ENCODE data around the gene DESI2.
"Not testable (repeated sequence)": the region's sequence is repeated elsewhere in the genome, so short reads cannot be mapped to it uniquely, and the experiment has no call there.

DESI2 gene

DNA sequence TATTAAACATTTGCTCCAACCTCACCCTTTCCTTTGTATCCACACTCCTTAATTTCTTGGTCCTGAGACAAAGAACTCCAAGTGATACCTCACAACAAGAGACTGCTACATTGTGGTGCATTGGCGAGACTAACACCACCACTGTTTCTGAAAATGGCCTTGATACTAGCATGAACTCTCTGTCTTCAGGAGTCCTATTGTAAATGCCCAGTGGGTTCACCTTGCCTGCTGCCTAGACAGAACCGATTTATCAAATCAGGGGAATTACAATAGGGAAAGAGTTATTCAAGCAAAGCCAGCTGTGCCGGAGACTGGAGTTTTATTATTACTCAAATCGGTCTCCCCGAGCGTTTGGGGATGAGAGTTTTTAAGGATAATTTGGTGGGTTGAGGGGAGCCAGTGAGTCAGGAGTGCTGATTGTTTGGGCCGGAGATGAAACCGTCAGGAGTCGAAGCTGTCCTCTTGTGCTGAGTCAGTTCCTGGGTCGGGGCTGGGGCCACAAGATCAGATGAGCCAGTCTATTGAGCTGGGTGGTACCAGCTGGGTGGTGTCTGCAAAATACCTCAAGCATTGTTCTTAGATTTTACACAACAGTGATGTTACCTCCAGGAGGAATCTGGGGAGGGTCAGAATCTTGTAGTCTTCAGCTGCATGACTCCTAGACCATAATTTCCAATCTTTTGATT is 83.1 kb downstream of the DESI2 start:
- no peak for DNase-seq (ENCODE audit: low read depth)

DNA sequence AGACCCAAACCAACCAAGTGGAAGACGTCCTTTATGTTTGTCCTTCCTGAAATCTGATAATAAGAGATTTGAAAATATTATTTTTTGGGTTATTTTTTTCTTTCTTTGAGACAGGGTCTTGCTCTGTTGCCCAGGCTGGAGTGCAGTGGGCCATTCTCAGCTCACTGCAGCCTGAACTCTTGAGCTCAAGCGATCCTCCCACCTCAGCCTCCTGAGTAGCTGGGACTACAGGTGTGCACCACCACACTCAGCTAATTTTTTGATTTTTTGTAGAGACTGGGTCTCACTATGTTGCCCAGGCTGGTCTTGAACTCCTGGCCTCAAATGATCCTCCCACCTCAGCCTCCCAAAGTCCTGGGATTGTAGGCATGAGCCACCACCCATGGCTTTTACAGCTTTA is 86.2 kb downstream of the DESI2 start:
- not testable (repeated sequence) for DNase-seq (ENCODE audit: low read depth); H3K4me3 ChIP-seq (ENCODE audit: low read depth, low read length)

More for the DNA sequence above, 83.1 kb downstream of the DESI2 start:
- TF ChIP-seq, protein P1, sequence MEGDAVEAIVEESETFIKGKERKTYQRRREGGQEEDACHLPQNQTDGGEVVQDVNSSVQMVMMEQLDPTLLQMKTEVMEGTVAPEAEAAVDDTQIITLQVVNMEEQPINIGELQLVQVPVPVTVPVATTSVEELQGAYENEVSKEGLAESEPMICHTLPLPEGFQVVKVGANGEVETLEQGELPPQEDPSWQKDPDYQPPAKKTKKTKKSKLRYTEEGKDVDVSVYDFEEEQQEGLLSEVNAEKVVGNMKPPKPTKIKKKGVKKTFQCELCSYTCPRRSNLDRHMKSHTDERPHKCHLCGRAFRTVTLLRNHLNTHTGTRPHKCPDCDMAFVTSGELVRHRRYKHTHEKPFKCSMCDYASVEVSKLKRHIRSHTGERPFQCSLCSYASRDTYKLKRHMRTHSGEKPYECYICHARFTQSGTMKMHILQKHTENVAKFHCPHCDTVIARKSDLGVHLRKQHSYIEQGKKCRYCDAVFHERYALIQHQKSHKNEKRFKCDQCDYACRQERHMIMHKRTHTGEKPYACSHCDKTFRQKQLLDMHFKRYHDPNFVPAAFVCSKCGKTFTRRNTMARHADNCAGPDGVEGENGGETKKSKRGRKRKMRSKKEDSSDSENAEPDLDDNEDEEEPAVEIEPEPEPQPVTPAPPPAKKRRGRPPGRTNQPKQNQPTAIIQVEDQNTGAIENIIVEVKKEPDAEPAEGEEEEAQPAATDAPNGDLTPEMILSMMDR (IDR thresholded peaks at IDR 0.05; ENCODE audit: low read depth, low read length, missing control alignments) = no peak
- no peak overlapping the region for H3K4me3 ChIP-seq (ENCODE audit: low read depth, low read length)

DNA sequence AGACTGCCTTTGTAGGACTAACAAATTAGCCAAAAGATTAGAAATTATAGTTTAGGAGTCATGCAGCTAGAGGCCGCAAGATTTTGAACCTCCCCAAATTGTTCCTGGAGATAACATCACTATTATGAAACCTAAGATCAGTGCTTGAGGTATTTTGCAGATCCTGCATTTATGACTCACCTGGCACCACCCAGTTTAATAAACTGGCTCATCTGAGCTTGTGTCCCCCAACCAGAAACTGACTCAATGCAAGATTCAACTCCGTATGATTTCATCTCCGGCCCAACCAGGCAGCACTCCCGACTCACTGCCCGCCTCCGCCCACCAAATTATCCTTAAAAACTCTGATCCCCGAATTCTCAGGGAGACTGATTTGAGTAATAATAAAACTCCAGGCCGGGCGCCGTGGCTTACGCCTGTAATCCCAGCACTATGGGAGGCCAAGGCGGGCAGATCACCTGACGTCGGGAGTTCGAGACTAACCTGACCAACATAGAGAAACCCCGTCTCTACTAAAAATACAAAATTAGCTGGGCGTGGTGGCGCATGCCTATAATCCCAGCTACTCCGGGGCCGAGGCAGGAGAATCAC is 87.2 kb downstream of the DESI2 start:
- not testable (repeated sequence) for H3K4me3 ChIP-seq (ENCODE audit: low read depth, low read length); DNase-seq (ENCODE audit: low read depth)

DNA sequence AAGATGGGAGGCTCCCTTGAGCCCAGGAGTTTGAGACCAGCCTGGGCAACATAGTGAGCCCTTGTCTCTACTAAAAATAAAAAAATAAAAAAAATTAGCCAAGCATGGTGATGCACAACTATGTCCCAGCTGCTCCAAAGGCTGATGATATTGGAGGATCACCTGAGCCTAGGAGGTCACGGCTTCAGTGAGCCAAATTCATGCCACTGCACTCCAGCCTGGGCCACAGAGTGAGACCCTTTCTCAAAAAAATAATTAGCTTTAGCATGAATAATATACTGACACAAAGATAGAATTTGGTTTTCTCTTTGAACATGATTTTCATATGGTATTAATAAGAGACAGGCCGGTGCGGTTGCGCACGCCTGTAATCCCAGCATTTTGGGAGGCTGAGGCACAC is 88.8 kb downstream of the DESI2 start:
- H3K4me3 ChIP-seq (ENCODE audit: low read depth, low read length) = no peak overlapping the region
- TF ChIP-seq, protein P1 (IDR thresholded peaks at IDR 0.05; ENCODE audit: low read depth, low read length, missing control alignments) = no peak
- DNase-seq (ENCODE audit: low read depth) = no peak

DNA sequence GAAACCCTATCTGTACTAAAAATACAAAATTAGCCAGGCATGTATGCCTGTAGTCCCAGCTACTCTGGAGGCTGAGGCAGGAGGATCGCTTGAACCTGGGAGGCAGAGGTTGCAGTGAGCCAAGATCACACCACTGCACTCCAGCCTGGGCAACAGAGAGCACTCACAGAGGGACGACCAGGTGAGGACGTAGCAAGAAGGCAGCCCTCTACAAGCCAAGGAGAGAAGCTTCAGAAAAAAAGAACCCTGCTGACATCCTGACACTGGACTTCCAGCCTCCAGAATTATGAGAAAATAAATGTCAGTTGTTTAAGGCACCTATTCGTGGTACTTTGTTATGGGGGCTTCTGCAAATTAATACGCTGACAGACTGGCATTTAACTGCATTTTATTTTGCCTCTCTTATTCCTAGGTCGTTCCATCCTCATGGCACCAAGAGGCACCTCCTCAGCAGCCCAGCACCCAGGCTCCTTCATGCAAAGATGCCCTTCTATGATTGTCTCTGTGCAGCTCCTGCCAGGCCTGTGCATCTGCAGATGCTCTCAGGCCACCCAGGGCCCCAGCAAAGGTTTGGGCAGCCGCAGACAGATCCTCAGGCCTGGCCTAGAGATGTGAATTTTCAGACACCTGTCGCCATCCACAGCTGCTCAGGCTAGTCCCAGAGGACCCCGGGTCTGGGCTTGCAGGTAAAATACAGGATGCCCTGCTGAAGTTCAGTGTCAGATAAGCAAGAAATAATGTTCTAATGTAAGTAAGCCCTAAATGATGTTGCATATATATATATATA is 96.5 kb downstream of the DESI2 start:
- no peak overlapping the region for H3K4me3 ChIP-seq (ENCODE audit: low read depth, low read length)
- TF ChIP-seq, protein P1 (IDR thresholded peaks at IDR 0.05; ENCODE audit: low read depth, low read length, missing control alignments) = no peak
- DNase-seq (ENCODE audit: low read depth) = no peak

DNA sequence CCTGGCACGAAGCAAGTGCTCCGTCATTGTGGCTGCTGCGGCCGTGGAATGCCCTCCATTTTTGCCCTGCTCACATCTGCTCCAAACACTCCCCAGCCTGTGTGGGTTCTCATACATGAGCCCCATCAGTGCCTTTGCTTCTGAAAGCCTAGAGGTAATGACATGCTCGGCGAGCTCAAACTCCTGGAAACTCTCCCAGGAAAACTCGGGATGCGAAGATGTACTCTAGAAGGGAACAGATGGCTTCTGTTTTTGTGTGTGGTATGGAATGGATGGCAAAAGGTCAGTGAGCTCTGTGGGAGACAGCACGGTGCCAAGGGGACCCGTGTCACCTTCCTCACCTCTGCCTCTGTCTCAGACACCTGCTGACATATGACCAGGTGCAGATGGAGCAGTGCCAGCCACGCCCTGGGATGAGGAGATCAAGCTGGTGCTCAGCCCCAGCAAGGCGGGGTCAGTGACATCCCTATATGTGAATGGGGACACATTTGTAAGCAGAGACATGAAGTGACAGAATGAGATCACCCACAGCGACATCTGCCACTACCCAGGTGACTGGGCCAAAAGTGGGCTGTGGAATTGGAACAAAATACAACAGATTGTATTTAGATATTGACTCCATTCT is 98.5 kb downstream of the DESI2 start:
- DNase-seq (ENCODE audit: low read depth) = no peak
- TF ChIP-seq, protein P1 (IDR thresholded peaks at IDR 0.05; ENCODE audit: low read depth, low read length, missing control alignments) = no peak
- no peak overlapping the region for H3K4me3 ChIP-seq (ENCODE audit: low read depth, low read length)

DNA sequence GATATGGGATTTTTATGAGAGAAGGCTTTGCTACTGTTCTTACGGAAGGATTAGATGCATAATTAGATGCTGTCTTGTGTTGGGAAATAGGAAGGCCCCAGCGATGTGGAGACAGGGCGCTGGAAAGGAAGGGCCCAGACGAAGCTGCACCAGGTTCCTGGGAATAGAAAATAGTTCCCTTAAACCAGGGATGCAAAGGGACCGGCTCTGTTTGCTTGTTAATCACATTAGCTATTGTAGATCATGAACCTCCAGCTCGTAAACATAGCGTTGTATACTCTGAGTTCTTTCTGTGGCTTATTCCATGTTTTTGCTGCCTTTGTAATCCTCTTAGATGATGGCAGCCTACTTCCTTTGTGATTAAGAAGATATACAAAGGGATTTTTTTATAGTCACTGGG is 102.7 kb downstream of the DESI2 start:
- TF ChIP-seq, protein P1 (IDR thresholded peaks at IDR 0.05; ENCODE audit: low read depth, low read length, missing control alignments) = no peak
- H3K4me3 ChIP-seq (ENCODE audit: low read depth, low read length) = no peak overlapping the region
- DNase-seq (ENCODE audit: low read depth) = no peak

Data from GM12864 (cell line).